Esophagus muscularis mucosa (tissue), 4 donors: ENCODE results near the gene ARMS2. TPM values are rescaled to one million over a fixed set of nuclear protein-coding genes. Genes with fewer than 3 reads are reported as not detected.

ENCODE experiments used
- DNase-seq: peaks from one replicate; pipeline ENCODE4 v3.0.0-alpha.2; 2017; ENCODE audit errors: extremely low spot score
- H3K27ac ChIP-seq, 4 donors: fragments of 200-600 bp; sonication (generic); replicated peaks in 1 of 4; 1 replicate in 3 of 4; 2 replicates in 1 of 4; pipeline ENCODE4 v1.5.1; 2016 to 2019; ENCODE audit warnings: mild to moderate bottlenecking in 1 of 4
- H3K27me3 ChIP-seq, 4 donors: fragments of 200-600 bp; sonication (generic); one replicate each; pipeline versions ENCODE4 v1.5.1 to v1.6.0; 2016 to 2019
- H3K36me3 ChIP-seq, 4 donors: fragments of 200-600 bp; sonication (generic); one replicate each; pipeline ENCODE4 v1.5.1; 2016 to 2019
- H3K4me1 ChIP-seq, 4 donors: fragments of 200-600 bp; sonication (generic); one replicate each; pipeline ENCODE4 v1.5.1; 2016 to 2019
- H3K4me3 ChIP-seq, 4 donors: fragments of 200-600 bp; sonication (generic); 1 replicate in 2 of 4; 2 replicates in 2 of 4; pipeline ENCODE4 v1.5.1; 2016 to 2019; ENCODE audit warnings: mild to moderate bottlenecking in 4 of 4, moderate library complexity in 1 of 4
- H3K9me3 ChIP-seq, 4 donors: fragments of 200-600 bp; sonication (generic); 1 replicate in 3 of 4; 2 replicates in 1 of 4; pipeline ENCODE4 v1.5.1; 2016 to 2019
- EP300 ChIP-seq: sonication (generic); formaldehyde crosslinking; IDR thresholded peaks from one replicate; pipeline ENCODE4 v1.6.1; 2017; ENCODE audit warnings: antibody characterized with exemption
- POLR2A ChIP-seq: fragments of 450-650 bp; IDR thresholded peaks from one replicate; pipeline ENCODE4 v1.6.1; 2017; ENCODE audit warnings: antibody characterized with exemption, moderate library complexity, mild to moderate bottlenecking, low read depth
- POLR2AphosphoS5 ChIP-seq, 2 donors: sonication (generic); formaldehyde crosslinking; IDR thresholded peaks; one replicate each; pipeline ENCODE4 v1.6.1; 2017; ENCODE audit warnings: antibody characterized with exemption in 2 of 2
- whole genome bisulfite sequencing: methylation state at CpG from one replicate; pipeline ENCODE4 v1.1.5; 2018; 5-methylcytosine and 5-hydroxymethylcytosine counted together
- intact Hi-C: fragments of 100-400 bp; cut with DNase I; formaldehyde crosslinking; loops from one replicate; pipeline ENCODE4 v1.15.1; 2023
- total RNA-seq, 4 donors: library from RNA; depleted of rRNA; stranded (reverse); fragments of >200 nt; gene quantifications; one replicate each; pipeline versions ENCODE4 v1.1.0 to v1.2.1, GENCODE V29; 2016
- TF ChIP-seq, protein P1 (sequence below), 3 experiments: fragments of 200-600 bp in 2 of 3; fragments of 450-650 bp in 1 of 3; sonication (generic) in 2 of 3; IDR thresholded peaks; one replicate each; pipeline ENCODE4 v1.5.1; 2017 to 2019; ENCODE audit warnings: antibody characterized with exemption in 3 of 3, mild to moderate bottlenecking in 2 of 3, moderate library complexity in 1 of 3

ARMS2 gene
- total RNA-seq, 4 donors from 2014 or later = 1.2 TPM; not detected in 3

- no peak for DNase-seq
- H3K27me3 ChIP-seq = no peaks in the 10 kb centered on the region
- WGBS = 63% methylated on average over 1 of the region's 1 CpG
- H3K9me3 ChIP-seq = no peaks in the 10 kb centered on the region
- H3K27ac ChIP-seq = peak overlapping the region; percentile 57 to 77 (median 68)
- intact Hi-C loops = loop anchor here (5.0 kb wide), 1 partner anchor 37 kb away; no protein-coding TSS in a partner anchor
- H3K4me3 ChIP-seq = no peak overlapping the region
- peaks cover 0 to 56% (median 20%) of the 10 kb centered on the region in 4 donors for H3K36me3 ChIP-seq
- H3K4me1 ChIP-seq = peaks cover 37 to 52% (median 46%) of the 10 kb centered on the region in 4 donors
- TF ChIP-seq POLR2A = no peak
- no peak for TF ChIP-seq POLR2AphosphoS5 (IDR thresholded peaks at IDR 0.05)
- TF ChIP-seq EP300 = no peak
- TF ChIP-seq, protein P1, sequence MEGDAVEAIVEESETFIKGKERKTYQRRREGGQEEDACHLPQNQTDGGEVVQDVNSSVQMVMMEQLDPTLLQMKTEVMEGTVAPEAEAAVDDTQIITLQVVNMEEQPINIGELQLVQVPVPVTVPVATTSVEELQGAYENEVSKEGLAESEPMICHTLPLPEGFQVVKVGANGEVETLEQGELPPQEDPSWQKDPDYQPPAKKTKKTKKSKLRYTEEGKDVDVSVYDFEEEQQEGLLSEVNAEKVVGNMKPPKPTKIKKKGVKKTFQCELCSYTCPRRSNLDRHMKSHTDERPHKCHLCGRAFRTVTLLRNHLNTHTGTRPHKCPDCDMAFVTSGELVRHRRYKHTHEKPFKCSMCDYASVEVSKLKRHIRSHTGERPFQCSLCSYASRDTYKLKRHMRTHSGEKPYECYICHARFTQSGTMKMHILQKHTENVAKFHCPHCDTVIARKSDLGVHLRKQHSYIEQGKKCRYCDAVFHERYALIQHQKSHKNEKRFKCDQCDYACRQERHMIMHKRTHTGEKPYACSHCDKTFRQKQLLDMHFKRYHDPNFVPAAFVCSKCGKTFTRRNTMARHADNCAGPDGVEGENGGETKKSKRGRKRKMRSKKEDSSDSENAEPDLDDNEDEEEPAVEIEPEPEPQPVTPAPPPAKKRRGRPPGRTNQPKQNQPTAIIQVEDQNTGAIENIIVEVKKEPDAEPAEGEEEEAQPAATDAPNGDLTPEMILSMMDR (IDR thresholded peaks at IDR 0.05) = no peak
Measured at GRCh38 chr10:122419016-122419415, 35.4 kb upstream of the ARMS2 start.

- Histone ChIP-seq H3K4me1 (peaks cover 37 to 61% (median 52%) of the 10 kb centered on the region in 4 donors), H3K4me3 (no peak overlapping the region), H3K9me3 (no peaks in the 10 kb centered on the region), H3K36me3 (peaks cover 0 to 57% (median 17%) of the 10 kb centered on the region in 4 donors), H3K27me3 (no peaks in the 10 kb centered on the region), H3K27ac (peak overlapping the region; percentile 70 to 79 (median 74))
- WGBS = 40% methylated on average over 3 of the region's 3 CpGs
- no peak for DNase-seq
- intact Hi-C loops = loop anchor here (5.0 kb wide), 1 partner anchor 38 kb away; no protein-coding TSS in a partner anchor
- TF ChIP-seq POLR2AphosphoS5 (IDR thresholded peaks at IDR 0.05) (peak; percentile 68 to 79), POLR2A (no peak)
Measured at GRCh38 chr10:122419876-122420623, 34.4 kb upstream of the ARMS2 start.

- TF ChIP-seq POLR2AphosphoS5 (IDR thresholded peaks at IDR 0.05) = no peak
- TF ChIP-seq, protein P1 (IDR thresholded peaks at IDR 0.05) = no peak
- no peak for TF ChIP-seq POLR2A
- no peak for TF ChIP-seq EP300
- Histone ChIP-seq H3K9me3 (no peaks in the 10 kb centered on the region), H3K27ac (peak overlapping the region; percentile 70 to 79 (median 74)), H3K27me3 (no peaks in the 10 kb centered on the region), H3K4me1 (peaks cover 37 to 61% (median 52%) of the 10 kb centered on the region in 4 donors), H3K4me3 (no peak overlapping the region), H3K36me3 (peaks cover 0 to 58% (median 17%) of the 10 kb centered on the region in 4 donors)
- 67% methylated on average over 3 of the region's 3 CpGs for WGBS
- no peak for DNase-seq
- intact Hi-C loops = no loop called here
Measured at GRCh38 chr10:122420624-122421007, 33.8 kb upstream of the ARMS2 start.

DNA sequence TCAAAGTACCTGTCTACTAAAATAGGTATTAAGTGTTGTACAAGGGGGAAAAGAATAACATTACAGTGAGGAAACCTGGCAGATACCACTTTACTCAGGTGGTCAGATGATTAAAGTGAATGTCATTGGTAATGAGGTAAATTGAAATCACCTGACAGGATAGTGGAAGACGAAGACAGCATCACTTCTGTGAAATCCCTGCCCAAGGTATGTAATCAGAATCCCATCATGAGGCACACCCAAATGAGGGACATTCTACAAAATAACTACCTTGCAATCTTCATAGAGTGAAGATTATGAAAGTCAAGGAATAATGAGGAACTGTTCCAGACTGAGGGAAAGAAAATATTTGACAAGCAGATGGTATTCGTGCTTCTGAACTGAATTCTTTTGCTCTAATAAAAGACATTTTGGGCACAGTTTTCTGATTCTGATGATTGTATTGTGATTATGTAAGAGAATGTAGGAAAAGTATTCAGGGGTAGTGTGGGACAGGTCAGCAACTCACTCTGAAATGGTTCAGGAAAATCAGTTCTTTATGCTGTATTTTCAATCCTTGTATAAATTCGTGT lies 33.3 kb upstream of the ARMS2 start:
- 64% methylated on average over 3 of the region's 3 CpGs for WGBS
- H3K36me3 ChIP-seq = peaks cover 0 to 53% (median 12%) of the 10 kb centered on the region in 4 donors
- H3K27ac ChIP-seq = peak overlapping the region; percentile 70 to 79 (median 74)
- no peaks in the 10 kb centered on the region for H3K9me3 ChIP-seq
- no peak for DNase-seq
- H3K27me3 ChIP-seq = no peaks in the 10 kb centered on the region
- peaks cover 37 to 61% (median 52%) of the 10 kb centered on the region in 4 donors for H3K4me1 ChIP-seq
- H3K4me3 ChIP-seq = no peak overlapping the region
- TF ChIP-seq POLR2A (no peak), POLR2AphosphoS5 (IDR thresholded peaks at IDR 0.05) (peak in 1 of 2 donors; percentile 20)
- intact Hi-C loops = no loop called here

DNA sequence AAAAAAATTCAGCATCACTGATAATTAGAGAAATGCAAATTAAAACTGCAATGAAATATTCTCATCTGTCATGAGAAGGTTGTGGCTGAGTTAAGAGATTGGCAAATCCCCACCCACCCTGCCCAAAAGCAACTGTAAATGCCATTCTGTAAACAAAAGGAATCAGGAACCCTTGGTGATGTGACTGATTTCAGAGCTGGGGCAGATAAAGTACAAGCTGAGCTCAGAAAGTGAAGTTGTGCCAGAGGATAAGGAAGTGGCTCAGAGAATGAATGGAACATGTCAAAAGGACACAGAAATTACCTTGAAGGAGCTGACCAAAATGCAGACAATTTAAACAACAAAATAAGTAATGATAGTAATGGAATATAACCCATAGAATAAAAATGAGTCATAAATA lies 32.7 kb upstream of the ARMS2 start:
- H3K9me3 ChIP-seq = no peaks in the 10 kb centered on the region
- peaks cover 35 to 61% (median 52%) of the 10 kb centered on the region in 4 donors for H3K4me1 ChIP-seq
- H3K27ac ChIP-seq = peak overlapping the region; percentile 70 to 79 (median 74)
- TF ChIP-seq EP300 = no peak
- TF ChIP-seq POLR2AphosphoS5 (IDR thresholded peaks at IDR 0.05) = no peak
- no peak for TF ChIP-seq POLR2A
- TF ChIP-seq, protein P1 (IDR thresholded peaks at IDR 0.05) = no peak
- no peak overlapping the region for H3K4me3 ChIP-seq
- H3K36me3 ChIP-seq = peaks cover 0 to 49% (median 8%) of the 10 kb centered on the region in 4 donors
- intact Hi-C loops = no loop called here
- DNase-seq = no peak
- H3K27me3 ChIP-seq = no peaks in the 10 kb centered on the region
